K562 (cell line): ENCODE measurements around the gene UBA1. TPM values are rescaled to one million over a fixed set of nuclear protein-coding genes. Genes with fewer than 3 reads are reported as not detected.

ENCODE experiments used
- ATAC-seq: fragments of 200-7000 bp; cut with Tn5 transposase; 3 replicates; pipeline ENCODE4 v1.9.1; 2020; ENCODE audit warnings: moderate library complexity
- BruUV-seq: library from RNA; stranded (reverse); fragments of 400-500 nt; replicated peaks from 2 replicates; lab custom pipeline; 2021; lab: Mats Ljungman, UMichigan
- CTCF ChIA-PET: fragments of 300-600 bp; formaldehyde crosslinking; extraction: SDS; loops from one replicate; lab custom pipeline; 2021; ENCODE audit warnings: low intra/inter-chr PET ratio; lab: Yijun Ruan, JAX
- POLR2A ChIA-PET: fragments of 300-600, 350-650 bp; sonication (Branson Sonifier 250); formaldehyde crosslinking; extraction: SDS; loops from one replicate; lab custom pipeline; 2021; ENCODE audit warnings: antibody characterized with exemption, inconsistent platforms; lab: Yijun Ruan, JAX
- DNase-seq, 4 experiments: peaks; one replicate each; pipeline versions ENCODE4 v3.0.0 to v3.0.0-alpha.2; 2011 to 2018; ENCODE audit warnings: low spot score in 3 of 4, mixed read lengths in 3 of 4; ENCODE audit errors: extremely low read depth in 1 of 4
- FAIRE-seq: peaks from 2 replicates; lab custom pipeline; 2011; peaks lifted over from hg19 to GRCh38; lab: Jason Lieb, UNC
- H2AFZ ChIP-seq: 2 replicates; pipeline ENCODE4 v1.6.0; 2011; ENCODE audit warnings: low read depth, low read length, control low read depth, inconsistent platforms
- H3K27ac ChIP-seq: fragments of 200-600 bp; 3 replicates; pipeline ENCODE4 v1.8.0; 2011; ENCODE audit warnings: low read depth, mild to moderate bottlenecking, control low read depth, inconsistent platforms, low read length, moderate library complexity, mixed read lengths; ENCODE audit errors: extremely low read depth
- H3K27me3 ChIP-seq, 2 experiments: fragments of 300-600 bp in 1 of 2; 2 replicates in 1 of 2; 3 replicates in 1 of 2; pipeline versions ENCODE4 v1.6.0 to v1.8.0; 2011; ENCODE audit warnings: inconsistent platforms in 2 of 2, low read length in 2 of 2, mild to moderate bottlenecking in 1 of 2, mixed read lengths in 1 of 2, moderate library complexity in 1 of 2; ENCODE audit not compliant: control insufficient read depth in 2 of 2, insufficient read depth in 2 of 2
- H3K36me3 ChIP-seq: fragments of 300-600 bp; 3 replicates; pipeline ENCODE4 v1.8.0; 2011; ENCODE audit warnings: mild to moderate bottlenecking, low read length, inconsistent platforms; ENCODE audit not compliant: control insufficient read depth, insufficient read depth
- H3K4me1 ChIP-seq, 2 experiments: fragments of 200-600 bp in 1 of 2; replicated peaks in 1 of 2; 2 replicates in 1 of 2; 3 replicates in 1 of 2; pipeline versions ENCODE4 v1.5.1 to v1.8.0; 2011; ENCODE audit warnings: inconsistent platforms in 2 of 2, low read length in 2 of 2, mild to moderate bottlenecking in 1 of 2, mixed read lengths in 1 of 2, moderate library complexity in 1 of 2; ENCODE audit not compliant: control insufficient read depth in 2 of 2, insufficient read depth in 2 of 2
- H3K4me2 ChIP-seq: 2 replicates; pipeline ENCODE4 v1.6.1; 2011; ENCODE audit warnings: low read length, control low read depth, inconsistent platforms, mixed read lengths; ENCODE audit not compliant: insufficient read depth
- H3K4me3 ChIP-seq: fragments of 200-600 bp; sonication (generic), shearing (Covaris generic); 2 replicates; pipeline ENCODE4 v1.5.1; 2016; ENCODE audit warnings: control low read depth, inconsistent platforms
- H3K79me2 ChIP-seq: fragments of 200-600 bp; 3 replicates; pipeline ENCODE4 v1.8.0; 2011; ENCODE audit warnings: low read length, inconsistent platforms; ENCODE audit not compliant: control insufficient read depth, insufficient read depth
- H3K9ac ChIP-seq, 2 experiments: 2 replicates each; pipeline versions ENCODE4 v1.6.0 to v1.6.1; 2011; ENCODE audit warnings: low read depth in 2 of 2, low read length in 2 of 2, control low read depth in 1 of 2, inconsistent platforms in 1 of 2, mild to moderate bottlenecking in 1 of 2, mixed read lengths in 1 of 2; ENCODE audit not compliant: insufficient read depth in 1 of 2
- H3K9me1 ChIP-seq: one replicate; pipeline ENCODE4 v1.6.0; 2011; ENCODE audit warnings: inconsistent platforms, mild to moderate bottlenecking, low read length, moderate library complexity; ENCODE audit not compliant: control insufficient read depth, insufficient read depth
- H3K9me3 ChIP-seq: replicated peaks from 2 replicates; pipeline ENCODE4 v1.5.1; 2011; ENCODE audit warnings: low read depth, low read length, inconsistent platforms; ENCODE audit not compliant: control insufficient read depth, insufficient read depth
- H4K20me1 ChIP-seq: replicated peaks from 2 replicates; pipeline ENCODE4 v1.6.1; 2011; ENCODE audit warnings: low read length, inconsistent platforms, mixed read lengths; ENCODE audit not compliant: control insufficient read depth, insufficient read depth
- CBX2 ChIP-seq: fragments of 200-600 bp; sonication (generic); IDR thresholded peaks from one replicate; pipeline ENCODE4 v1.6.1; 2012; ENCODE audit warnings: mild to moderate bottlenecking, low read length, inconsistent platforms; ENCODE audit not compliant: insufficient read depth, poor library complexity, severe bottlenecking
- DACH1 ChIP-seq: fragments of 450-650 bp; IDR thresholded peaks from 2 replicates; pipeline ENCODE4 v1.6.1; 2018; ENCODE audit not compliant: partially characterized antibody
- ZNF184 ChIP-seq: sonication (generic); formaldehyde crosslinking; IDR thresholded peaks from 2 replicates; pipeline ENCODE4 v1.5.0; 2020; ENCODE audit warnings: missing genetic modification reagents
- ZNF696 ChIP-seq: fragments of 250-450 bp; sonication (Bioruptor Pico); conservative IDR thresholded peaks from 2 replicates; pipeline ENCODE4 v1.4.0; 2020; ENCODE audit warnings: mild to moderate bottlenecking, moderate library complexity
- WGBS: fragments of 100-300 bp; shearing (Covaris generic); methylation state at CpG from one replicate; pipeline ENCODE4 v1.1.6; 2016; ENCODE audit warnings: low coverage, mixed read lengths; ENCODE audit not compliant: insufficient coverage; ENCODE audit errors: missing lambda C conversion rate; 5-methylcytosine and 5-hydroxymethylcytosine counted together
- in situ Hi-C: fragments of 300-500 bp; cut with MboI; formaldehyde crosslinking; loops from 4 replicates; pipeline ENCODE4 v1.15.0; 2018; ENCODE audit warnings: inconsistent platforms, mixed read lengths
- intact Hi-C: fragments of 100-400 bp; cut with micrococcal nuclease; formaldehyde crosslinking; loops from 2 replicates; pipeline ENCODE4 v1.14.2; 2022
- polyA plus RNA-seq, 8 experiments: library from polyadenylated mRNA; depleted of rRNA in 4 of 8; stranded (reverse) in 5 of 8; unstranded in 3 of 8; fragments of >200 nt; fragmentation: Nextera tagmentation in 2 of 8; fragmentation: Illumina TruSeq in 1 of 8; extraction: Ambion mirVana in 2 of 8; extraction: Trizol in 1 of 8; gene quantifications; 2 replicates each; pipeline versions ENCODE4 v1.2.1 to v1.2.3, GENCODE V29; 2011 to 2014; ENCODE audit warnings: inconsistent platforms in 1 of 8, missing spikeins in 1 of 8
- total RNA-seq, 7 experiments: library from RNA; depleted of rRNA in 6 of 7; stranded (reverse); fragments of >200 nt in 6 of 7; fragmentation: Illumina TruSeq in 2 of 7; extraction: Trizol in 2 of 7; gene quantifications; 2 replicates each; pipeline versions ENCODE4 v1.2.1 to v1.2.3, GENCODE V29; 2011 to 2021; ENCODE audit warnings: low replicate concordance in 1 of 7
- TF ChIP-seq, protein P1 (sequence below): fragments of 250-450 bp; sonication (Bioruptor Pico); IDR thresholded peaks from 2 replicates; pipeline ENCODE4 v1.4.0; 2020; ENCODE audit warnings: mild to moderate bottlenecking, moderate library complexity, borderline replicate concordance
- TF ChIP-seq, protein P2 (sequence below), 2 experiments: fragments of 450-650 bp; IDR thresholded peaks; 2 replicates each; pipeline ENCODE4 v1.6.1; 2016; ENCODE audit warnings: mild to moderate bottlenecking in 2 of 2, borderline replicate concordance in 1 of 2, low read depth in 1 of 2, moderate library complexity in 1 of 2
- TF ChIP-seq, protein P3 (sequence below): fragments of 250-450 bp; sonication (Bioruptor Pico); IDR thresholded peaks from 2 replicates; pipeline ENCODE4 v1.6.1; 2021; ENCODE audit warnings: mild to moderate bottlenecking

The UBA1 gene
- total and polyA plus RNA-seq, 9 of the 15 experiments (the other 6 are each of a cell fraction or from before 2014, with no cell fraction given), result 32.0 to 174 (median 93.6) TPM

GRCh38 chrX:47226071-47226470, 32.4 kb downstream of the UBA1 start (continued):
- TF ChIP-seq CBX2, result no peak

DNA sequence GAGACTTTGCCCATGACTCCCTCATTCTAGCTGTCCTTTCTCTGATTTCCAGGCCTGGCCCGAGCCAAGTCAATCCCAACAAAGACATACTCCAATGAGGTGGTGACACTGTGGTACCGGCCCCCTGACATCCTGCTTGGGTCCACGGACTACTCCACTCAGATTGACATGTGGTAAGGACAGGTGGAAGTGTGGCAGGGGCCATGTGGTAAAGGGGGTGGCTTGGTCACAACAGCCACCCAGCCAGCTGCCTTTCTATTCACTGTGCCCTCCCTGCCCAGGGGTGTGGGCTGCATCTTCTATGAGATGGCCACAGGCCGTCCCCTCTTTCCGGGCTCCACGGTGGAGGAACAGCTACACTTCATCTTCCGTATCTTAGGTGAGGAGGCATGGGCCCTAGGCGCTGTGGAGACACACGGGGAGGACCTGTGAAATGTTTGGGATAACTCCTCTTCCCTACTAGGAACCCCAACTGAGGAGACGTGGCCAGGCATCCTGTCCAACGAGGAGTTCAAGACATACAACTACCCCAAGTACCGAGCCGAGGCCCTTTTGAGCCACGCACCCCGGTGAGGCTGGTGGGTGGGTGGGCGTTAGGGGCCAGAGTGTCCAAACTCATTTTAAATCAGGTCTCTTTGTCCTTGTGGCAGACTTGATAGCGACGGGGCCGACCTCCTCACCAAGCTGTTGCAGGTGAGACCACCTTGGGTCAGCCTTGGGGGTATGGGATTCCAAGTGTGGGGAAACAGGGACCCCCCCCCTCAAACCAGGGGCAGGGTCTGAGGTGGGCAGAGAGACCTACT, 33.1 kb downstream of the UBA1 start:
- ChIA-PET CTCF (no interaction called here), POLR2A (interaction anchor here (0.9 to 1.1 kb wide), 2 partner anchors 9 to 11 kb away, joined by 3 to 8 read pairs; no protein-coding TSS in a partner anchor)
- in situ Hi-C loops, result no loop called here
- ATAC-seq, result no peak
- Histone ChIP-seq H3K36me3 (peaks cover 68% of the 10 kb centered on the region; the same call in 2 of the 3 replicates), H3K9me1 (no peaks in the 10 kb centered on the region), H3K27ac (no peak overlapping the region), H3K9ac (no peak overlapping the region), H3K4me2 (no peak overlapping the region), H3K79me2 (peaks cover 11% of the 10 kb centered on the region), H3K4me1 (peaks cover 0 to 5% of the 10 kb centered on the region in 2 experiments; a peak in 1 of 5 replicates), H3K27me3 (no peaks in the 10 kb centered on the region), H3K4me3 (no peak overlapping the region), H4K20me1 (peaks cover 4% of the 10 kb centered on the region; the same call in 1 of the 2 replicates), H3K9me3 (no peaks in the 10 kb centered on the region), H2AFZ (no peak overlapping the region)
- no peak for DNase-seq
- WGBS, result 92% methylated on average over 12 of the region's 19 CpGs
- FAIRE-seq, result no peak
- intact Hi-C loops, result no loop called here
- no TSS peak for BruUV-seq
- TF ChIP-seq, protein P1, sequence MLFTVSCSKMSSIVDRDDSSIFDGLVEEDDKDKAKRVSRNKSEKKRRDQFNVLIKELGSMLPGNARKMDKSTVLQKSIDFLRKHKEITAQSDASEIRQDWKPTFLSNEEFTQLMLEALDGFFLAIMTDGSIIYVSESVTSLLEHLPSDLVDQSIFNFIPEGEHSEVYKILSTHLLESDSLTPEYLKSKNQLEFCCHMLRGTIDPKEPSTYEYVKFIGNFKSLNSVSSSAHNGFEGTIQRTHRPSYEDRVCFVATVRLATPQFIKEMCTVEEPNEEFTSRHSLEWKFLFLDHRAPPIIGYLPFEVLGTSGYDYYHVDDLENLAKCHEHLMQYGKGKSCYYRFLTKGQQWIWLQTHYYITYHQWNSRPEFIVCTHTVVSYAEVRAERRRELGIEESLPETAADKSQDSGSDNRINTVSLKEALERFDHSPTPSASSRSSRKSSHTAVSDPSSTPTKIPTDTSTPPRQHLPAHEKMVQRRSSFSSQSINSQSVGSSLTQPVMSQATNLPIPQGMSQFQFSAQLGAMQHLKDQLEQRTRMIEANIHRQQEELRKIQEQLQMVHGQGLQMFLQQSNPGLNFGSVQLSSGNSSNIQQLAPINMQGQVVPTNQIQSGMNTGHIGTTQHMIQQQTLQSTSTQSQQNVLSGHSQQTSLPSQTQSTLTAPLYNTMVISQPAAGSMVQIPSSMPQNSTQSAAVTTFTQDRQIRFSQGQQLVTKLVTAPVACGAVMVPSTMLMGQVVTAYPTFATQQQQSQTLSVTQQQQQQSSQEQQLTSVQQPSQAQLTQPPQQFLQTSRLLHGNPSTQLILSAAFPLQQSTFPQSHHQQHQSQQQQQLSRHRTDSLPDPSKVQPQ (CRISPR knock-in tag), result no peak
- TF ChIP-seq, protein P2, sequence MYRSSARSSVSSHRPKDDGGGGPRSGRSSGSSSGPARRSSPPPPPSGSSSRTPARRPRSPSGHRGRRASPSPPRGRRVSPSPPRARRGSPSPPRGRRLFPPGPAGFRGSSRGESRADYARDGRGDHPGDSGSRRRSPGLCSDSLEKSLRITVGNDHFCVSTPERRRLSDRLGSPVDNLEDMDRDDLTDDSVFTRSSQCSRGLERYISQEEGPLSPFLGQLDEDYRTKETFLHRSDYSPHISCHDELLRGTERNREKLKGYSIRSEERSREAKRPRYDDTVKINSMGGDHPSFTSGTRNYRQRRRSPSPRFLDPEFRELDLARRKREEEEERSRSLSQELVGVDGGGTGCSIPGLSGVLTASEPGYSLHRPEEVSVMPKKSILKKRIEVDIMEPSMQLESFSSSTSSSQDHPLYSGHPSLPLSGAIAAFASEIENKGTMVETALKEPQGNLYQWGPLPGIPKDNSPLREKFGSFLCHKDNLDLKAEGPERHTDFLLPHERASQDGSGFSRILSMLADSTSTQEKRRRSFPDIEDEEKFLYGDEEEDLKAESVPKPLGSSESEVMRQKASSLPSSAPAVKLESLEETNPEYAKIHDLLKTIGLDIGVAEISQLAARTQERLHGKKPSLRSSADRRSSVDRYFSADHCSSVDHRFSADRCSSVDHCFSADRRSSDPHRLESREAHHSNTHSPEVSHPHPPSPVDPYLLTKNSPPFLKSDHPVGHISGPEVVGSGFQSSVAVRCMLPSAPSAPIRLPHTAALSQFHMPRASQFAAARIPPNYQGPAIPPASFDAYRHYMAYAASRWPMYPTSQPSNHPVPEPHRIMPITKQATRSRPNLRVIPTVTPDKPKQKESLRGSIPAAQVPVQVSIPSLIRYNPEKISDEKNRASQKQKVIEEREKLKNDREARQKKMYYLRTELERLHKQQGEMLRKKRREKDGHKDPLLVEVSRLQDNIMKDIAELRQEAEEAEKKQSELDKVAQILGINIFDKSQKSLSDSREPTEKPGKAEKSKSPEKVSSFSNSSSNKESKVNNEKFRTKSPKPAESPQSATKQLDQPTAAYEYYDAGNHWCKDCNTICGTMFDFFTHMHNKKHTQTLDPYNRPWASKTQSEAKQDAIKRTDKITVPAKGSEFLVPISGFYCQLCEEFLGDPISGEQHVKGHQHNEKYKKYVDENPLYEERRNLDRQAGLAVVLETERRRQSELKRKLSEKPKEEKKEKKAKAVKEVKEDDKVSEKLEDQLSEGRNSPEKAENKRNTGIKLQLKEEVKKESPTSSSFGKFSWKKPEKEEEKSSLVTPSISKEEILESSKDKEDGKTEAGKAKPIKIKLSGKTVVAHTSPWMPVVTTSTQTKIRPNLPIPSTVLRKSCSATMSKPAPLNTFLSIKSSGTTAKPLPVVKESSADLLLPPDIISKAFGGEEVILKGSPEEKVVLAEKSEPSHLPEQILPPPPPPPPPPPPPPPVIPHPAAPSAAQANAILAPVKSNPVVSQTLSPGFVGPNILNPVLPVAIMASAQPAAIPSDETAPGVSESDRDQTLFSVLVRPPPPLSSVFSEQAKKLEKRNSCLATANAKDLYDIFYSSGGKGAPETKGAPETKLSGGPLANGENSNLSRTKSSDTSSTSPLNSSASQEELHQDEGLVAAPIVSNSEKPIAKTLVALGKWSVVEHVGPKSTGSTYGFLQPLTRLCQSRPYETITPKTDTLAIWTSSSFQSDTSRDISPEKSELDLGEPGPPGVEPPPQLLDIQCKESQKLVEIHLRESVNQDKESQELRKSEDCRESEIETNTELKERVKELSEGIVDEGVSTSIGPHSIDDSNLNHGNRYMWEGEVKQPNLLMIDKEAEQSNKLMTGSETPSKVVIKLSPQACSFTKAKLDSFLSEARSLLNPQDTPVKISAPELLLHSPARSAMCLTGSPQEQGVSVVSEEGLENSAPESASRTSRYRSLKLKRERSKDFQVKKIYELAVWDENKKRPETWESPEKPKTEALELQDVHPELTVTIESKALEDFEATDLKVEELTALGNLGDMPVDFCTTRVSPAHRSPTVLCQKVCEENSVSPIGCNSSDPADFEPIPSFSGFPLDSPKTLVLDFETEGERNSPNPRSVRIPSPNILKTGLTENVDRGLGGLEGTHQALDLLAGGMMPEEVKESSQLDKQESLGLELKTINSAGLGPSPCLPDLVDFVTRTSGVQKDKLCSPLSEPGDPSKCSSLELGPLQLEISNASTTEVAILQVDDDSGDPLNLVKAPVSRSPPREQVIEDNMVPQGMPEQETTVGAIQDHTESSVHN (IDR thresholded peaks at IDR 0.05; ENCODE audit: borderline replicate concordance in 1 of 2, low read depth in 1 of 2), result no peak
- no peak for TF ChIP-seq DACH1
- TF ChIP-seq ZNF696 (CRISPR knock-in tag), result no peak
- TF ChIP-seq ZNF184 (CRISPR knock-in tag), result no peak
- TF ChIP-seq, protein P3, sequence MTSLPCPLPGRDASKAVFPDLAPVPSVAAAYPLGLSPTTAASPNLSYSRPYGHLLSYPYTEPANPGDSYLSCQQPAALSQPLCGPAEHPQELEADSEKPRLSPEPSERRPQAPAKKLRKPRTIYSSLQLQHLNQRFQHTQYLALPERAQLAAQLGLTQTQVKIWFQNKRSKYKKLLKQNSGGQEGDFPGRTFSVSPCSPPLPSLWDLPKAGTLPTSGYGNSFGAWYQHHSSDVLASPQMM (CRISPR knock-in tag), result no peak
